Hindlimb muscle (tissue), 1 donor: ENCODE data around the gene RHOBTB1. TPM values are rescaled to one million over a fixed set of nuclear protein-coding genes. Genes with fewer than 3 reads are reported as not detected.

Experiments used
- polyA plus RNA-seq: library from polyadenylated mRNA; unstranded; fragments of 120-200 nt; gene quantifications from one replicate; pipeline ENCODE4 v1.2.1, GENCODE V29; 2013; ENCODE audit not compliant: insufficient read length

RHOBTB1 gene
- polyA plus RNA-seq, 1 donor, result 21.3 TPM

Other genes starting within 250 kb of the RHOBTB1 start
- 27.5 TPM for gene CDK1, start 165.7 kb downstream of the RHOBTB1 start, polyA plus RNA-seq